ENCODE measurements around the gene TMEM132A.

The TMEM132A gene

GRCh38 chr11:60923326-60923725 is 934 bp upstream of the TMEM132A start:
- DNase-seq = peak in 1 of 3 experiments; percentile 14

GRCh38 chr11:60923800-60924109 is 505 bp upstream of the TMEM132A start:
- no peak for DNase-seq

GRCh38 chr11:60924906-60925853 is 920 bp downstream of the TMEM132A start:
- peak; percentile 43 to 89 (median 81) for DNase-seq

- DNase-seq = peak in 2 of 3 experiments; percentile 40 to 64
These were observed 1.6 kb downstream of the TMEM132A start for GRCh38 chr11:60925868-60926267.

- DNase-seq = peak in 1 of 3 experiments; percentile 18
These were observed 2.2 kb downstream of the TMEM132A start for GRCh38 chr11:60926500-60926899.

GRCh38 chr11:60927061-60927592 is 2.9 kb downstream of the TMEM132A start:
- no peak for DNase-seq

GRCh38 chr11:60927600-60927999 is 3.3 kb downstream of the TMEM132A start:
- no peak for DNase-seq

- no peak for DNase-seq
These were observed 4.3 kb downstream of the TMEM132A start for GRCh38 chr11:60928563-60929001.

- DNase-seq = no peak
These were observed 5.5 kb downstream of the TMEM132A start for GRCh38 chr11:60929764-60930163.

- no peak for DNase-seq
These were observed 6.1 kb downstream of the TMEM132A start for GRCh38 chr11:60930394-60930793.

GRCh38 chr11:60931917-60932316 is 7.7 kb downstream of the TMEM132A start:
- DNase-seq = no peak

GRCh38 chr11:60932605-60933356 is 8.5 kb downstream of the TMEM132A start:
- no peak for DNase-seq

GRCh38 chr11:60933416-60934123 is 9.3 kb downstream of the TMEM132A start:
- no peak for DNase-seq

- DNase-seq = no peak
These were observed 10.0 kb downstream of the TMEM132A start for GRCh38 chr11:60934124-60934789.

GRCh38 chr11:60934790-60935605 is 10.7 kb downstream of the TMEM132A start:
- DNase-seq = no peak

- no peak for DNase-seq
These were observed 11.6 kb downstream of the TMEM132A start for GRCh38 chr11:60935676-60936442.

- DNase-seq = no peak
These were observed 12.3 kb downstream of the TMEM132A start for GRCh38 chr11:60936467-60937143.

GRCh38 chr11:60937144-60937527 is 12.9 kb downstream of the TMEM132A start:
- no peak for DNase-seq

- no peak for DNase-seq
These were observed 13.6 kb downstream of the TMEM132A start for GRCh38 chr11:60937811-60938210.

GRCh38 chr11:60938500-60938899 is 14.2 kb downstream of the TMEM132A start:
- no peak for DNase-seq

Measured in NCI-H1417 (cell line).